Stimulated activated CD4-positive, alpha-beta T cell treated with anti-CD3 and anti-CD28 coated beads, Interleukin-2, amount 100 ng/mL, for 24 hours (primary cell): Measurements from ENCODE around the gene HMGXB4.

Source experiments
- DNase-seq, 2 donors: peaks; one replicate each; pipeline ENCODE4 v3.0.0-alpha.2; 2020

Gene HMGXB4

GRCh38 chr22:35312198-35313059 lies 55.1 kb downstream of the HMGXB4 start:
- DNase-seq = no peak

GRCh38 chr22:35313311-35314121 lies 56.2 kb downstream of the HMGXB4 start:
- DNase-seq = peak in 1 of 2 donors; percentile 19

- no peak for DNase-seq
Measured at GRCh38 chr22:35314161-35314942, 57.1 kb downstream of the HMGXB4 start.

GRCh38 chr22:35315141-35315854 lies 58.0 kb downstream of the HMGXB4 start:
- DNase-seq = no peak

- no peak for DNase-seq
Measured at GRCh38 chr22:35315855-35316745, 58.8 kb downstream of the HMGXB4 start.

GRCh38 chr22:35316751-35317150 lies 59.5 kb downstream of the HMGXB4 start:
- no peak for DNase-seq

- no peak for DNase-seq
Measured at GRCh38 chr22:35317680-35318290, 60.5 kb downstream of the HMGXB4 start.

GRCh38 chr22:35318346-35319215 lies 61.3 kb downstream of the HMGXB4 start:
- no peak for DNase-seq

- DNase-seq = no peak
Measured at GRCh38 chr22:35319244-35319985, 62.1 kb downstream of the HMGXB4 start.

- no peak for DNase-seq
Measured at GRCh38 chr22:35322126-35322525, 64.8 kb downstream of the HMGXB4 start.

GRCh38 chr22:35322893-35323292 lies 65.6 kb downstream of the HMGXB4 start:
- DNase-seq = no peak

GRCh38 chr22:35323305-35323704 lies 66.0 kb downstream of the HMGXB4 start:
- DNase-seq = no peak

- no peak for DNase-seq
Measured at GRCh38 chr22:35324067-35324466, 66.8 kb downstream of the HMGXB4 start.

GRCh38 chr22:35324762-35325161 lies 67.5 kb downstream of the HMGXB4 start:
- no peak for DNase-seq

- DNase-seq = no peak
Measured at GRCh38 chr22:35325209-35325608, 67.9 kb downstream of the HMGXB4 start.

- DNase-seq = no peak
Measured at GRCh38 chr22:35326854-35327562, 69.7 kb downstream of the HMGXB4 start.

- DNase-seq = no peak
Measured at GRCh38 chr22:35327690-35328471, 70.6 kb downstream of the HMGXB4 start.

- DNase-seq = no peak
Measured at GRCh38 chr22:35328472-35328885, 71.2 kb downstream of the HMGXB4 start.
